AG09309 (cell line): Measurements from ENCODE around the gene MFSD11.
"Not testable (repeated sequence)": the region's sequence is repeated elsewhere in the genome, so short reads cannot be mapped to it uniquely, and the experiment has no call there.

Experiments
- DNase-seq: peaks from one replicate; pipeline ENCODE4 v3.0.0-alpha.2; 2010; ENCODE audit warnings: low read depth
- H3K4me3 ChIP-seq: 2 replicates; pipeline ENCODE4 v1.5.1; 2011; ENCODE audit warnings: mild to moderate bottlenecking, low read depth, low read length, moderate library complexity; ENCODE audit not compliant: control insufficient read depth
- CTCF ChIP-seq: IDR thresholded peaks from 2 replicates; pipeline ENCODE4 v1.5.1; 2011; ENCODE audit warnings: mild to moderate bottlenecking, low read depth, low read length, inconsistent platforms; ENCODE audit not compliant: insufficient read depth, control insufficient read depth; ENCODE audit errors: missing control alignments

MFSD11 gene

GRCh38 chr17:76742958-76743357 is 5.0 kb downstream of the MFSD11 start:
- DNase-seq = no peak
- no peak for TF ChIP-seq CTCF
- no peak overlapping the region for H3K4me3 ChIP-seq

GRCh38 chr17:76744747-76745146 is 6.8 kb downstream of the MFSD11 start:
- DNase-seq = no peak
- no peak for TF ChIP-seq CTCF
- H3K4me3 ChIP-seq = no peak overlapping the region

- H3K4me3 ChIP-seq, DNase-seq: not testable (repeated sequence)
These were observed 7.9 kb downstream of the MFSD11 start for GRCh38 chr17:76745785-76746184.

- H3K4me3 ChIP-seq = no peak overlapping the region
- no peak for TF ChIP-seq CTCF
- no peak for DNase-seq
These were observed 9.9 kb downstream of the MFSD11 start for GRCh38 chr17:76747716-76748363.

GRCh38 chr17:76748657-76749056 is 10.7 kb downstream of the MFSD11 start:
- H3K4me3 ChIP-seq = no peak overlapping the region

GRCh38 chr17:76751416-76751993 is 13.6 kb downstream of the MFSD11 start:
- no peak for TF ChIP-seq CTCF
- no peak overlapping the region for H3K4me3 ChIP-seq
- no peak for DNase-seq

More at GRCh38 chr17:76748657-76749056, 10.7 kb downstream of the MFSD11 start:
- DNase-seq = no peak
- TF ChIP-seq CTCF = no peak

GRCh38 chr17:76752006-76752405 is 14.1 kb downstream of the MFSD11 start:
- TF ChIP-seq CTCF = no peak
- DNase-seq = no peak
- no peak overlapping the region for H3K4me3 ChIP-seq
